ENCODE data around the gene DNMBP. TPM values are rescaled to one million over a fixed set of nuclear protein-coding genes. Genes with fewer than 3 reads are reported as not detected.
"Not testable (repeated sequence)": the region's sequence is repeated elsewhere in the genome, so short reads cannot be mapped to it uniquely, and the experiment has no call there.

Gene DNMBP
- total RNA-seq, 1 experiment from 2014 or later = 14.4 TPM

DNA sequence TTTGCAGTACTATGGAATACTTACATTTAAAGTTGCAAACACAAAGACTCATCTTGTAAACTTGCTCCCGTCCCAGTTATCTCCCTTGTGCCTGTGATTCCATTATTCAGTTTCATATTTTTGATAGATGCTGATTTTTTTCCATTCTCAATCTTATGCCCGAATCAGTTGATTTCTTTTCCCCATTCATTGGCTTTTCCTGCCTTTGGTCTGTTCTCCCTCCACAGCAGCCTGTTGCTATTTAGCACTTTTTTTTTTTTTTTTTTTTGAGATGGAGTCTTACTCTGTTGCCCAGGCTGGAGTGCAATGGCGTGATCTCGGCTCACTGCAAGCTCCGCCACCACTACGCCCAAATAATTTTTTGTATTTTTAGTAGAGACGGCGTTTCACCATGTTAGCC, 149.3 kb downstream of the DNMBP start:
- no peak for DNase-seq (ENCODE audit: low spot score)

DNA sequence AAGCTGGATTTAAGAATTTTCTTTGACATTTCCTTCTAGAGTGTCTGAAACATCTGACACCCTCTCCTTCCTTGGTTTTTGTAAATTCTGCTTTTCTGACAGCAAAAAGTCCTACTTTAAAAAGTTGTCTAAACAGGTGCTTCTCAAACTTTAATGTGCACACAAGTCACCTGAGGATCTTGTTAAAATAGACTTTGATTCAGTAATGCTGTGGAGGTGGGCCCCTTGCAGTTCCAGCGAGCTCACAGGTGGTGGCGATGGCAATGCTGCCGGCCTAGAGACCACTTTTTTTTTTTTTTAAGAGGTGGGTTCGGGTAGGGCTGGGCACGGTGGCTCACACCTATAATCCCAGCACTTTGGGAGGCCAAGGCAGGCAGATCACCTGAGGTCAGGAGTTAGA, 150.2 kb downstream of the DNMBP start:
- no peak for DNase-seq (ENCODE audit: low spot score)

DNA sequence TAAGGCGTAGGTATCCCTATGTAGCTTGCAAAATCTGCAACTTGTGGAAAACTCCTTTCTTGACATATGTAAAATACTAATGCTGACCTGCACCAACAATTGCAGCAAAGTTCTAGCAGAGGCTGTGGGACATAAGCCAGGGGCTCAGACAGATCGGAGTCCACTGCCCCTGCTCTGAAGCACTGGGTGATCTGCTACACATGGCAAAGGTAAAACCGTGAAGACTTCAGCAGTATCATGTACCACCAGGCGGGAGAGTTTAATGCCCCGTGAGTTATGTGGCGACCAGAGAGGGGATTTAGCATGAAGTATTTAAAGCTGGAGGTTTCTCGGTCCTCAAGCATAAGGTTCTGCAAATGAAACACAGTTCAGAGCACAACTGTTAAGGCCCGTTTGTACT, 150.9 kb downstream of the DNMBP start:
- DNase-seq (ENCODE audit: low spot score) = no peak

DNA sequence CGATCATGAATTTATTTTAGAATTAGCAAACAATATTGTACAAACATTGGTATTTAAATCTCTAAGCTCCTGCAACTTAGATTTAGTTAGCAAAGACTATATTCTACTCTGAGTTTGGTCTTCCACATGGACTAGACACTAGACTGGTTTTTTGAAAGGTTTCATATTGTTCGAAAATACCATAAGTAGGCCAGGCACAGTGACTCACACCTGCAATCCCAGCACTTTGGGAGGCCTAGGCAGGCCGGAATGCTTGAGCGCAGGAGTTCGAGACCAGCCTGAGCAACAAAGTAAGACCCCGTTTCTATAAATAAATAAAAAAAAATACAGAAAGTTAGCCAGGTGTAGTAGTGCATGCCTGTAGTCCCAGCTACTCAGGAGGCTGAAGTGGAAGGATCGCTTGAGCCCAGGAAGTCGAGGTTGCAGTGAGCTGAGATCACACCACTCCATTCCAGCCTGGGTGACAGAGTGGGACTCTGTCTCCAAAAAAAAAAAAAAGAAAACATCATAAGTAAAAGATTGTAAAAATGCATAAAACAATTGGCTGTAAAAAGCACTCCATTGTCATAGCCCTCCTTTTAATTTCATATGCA, 154.2 kb downstream of the DNMBP start:
- no peak for DNase-seq (ENCODE audit: low spot score)

DNA sequence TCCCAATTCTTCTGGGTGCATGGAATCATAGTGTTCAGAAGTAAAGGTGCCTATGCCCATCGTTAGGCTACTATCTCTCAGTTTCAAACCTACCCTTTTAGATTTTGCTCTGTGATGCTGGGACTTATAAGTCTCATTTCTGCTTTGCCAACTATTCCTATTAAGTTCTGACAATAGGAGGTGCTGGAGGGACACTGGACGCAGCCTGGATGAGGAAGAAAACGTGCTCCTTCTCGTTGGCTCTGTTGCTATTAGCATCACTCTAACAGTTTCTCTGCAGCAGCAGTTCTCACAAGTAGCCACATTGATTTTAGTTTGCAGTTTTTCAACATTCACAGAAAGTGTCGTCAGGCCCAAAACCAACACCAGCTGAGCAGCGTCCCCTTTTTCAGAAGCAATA, 154.9 kb downstream of the DNMBP start:
- DNase-seq (ENCODE audit: low spot score) = peak; percentile 64

DNA sequence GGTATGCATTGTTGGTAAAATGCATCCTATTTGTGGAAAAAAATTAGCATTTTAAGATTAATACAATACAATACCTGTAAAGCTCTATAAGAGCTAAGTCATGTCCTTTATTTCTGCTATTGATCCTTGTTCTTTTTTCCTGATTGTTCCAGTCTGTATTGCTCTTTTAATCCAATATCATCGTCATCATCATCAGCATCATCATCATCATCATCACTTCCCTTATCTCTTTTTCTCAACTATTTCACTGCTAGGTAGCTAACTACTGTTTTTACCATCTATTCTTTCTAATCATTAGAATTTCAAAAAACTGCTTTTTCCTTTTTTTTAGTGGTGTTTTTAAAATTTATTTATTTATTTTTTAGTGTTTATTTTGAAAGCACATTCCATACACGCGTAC, 156.1 kb downstream of the DNMBP start:
- no peak for DNase-seq (ENCODE audit: low spot score)

DNA sequence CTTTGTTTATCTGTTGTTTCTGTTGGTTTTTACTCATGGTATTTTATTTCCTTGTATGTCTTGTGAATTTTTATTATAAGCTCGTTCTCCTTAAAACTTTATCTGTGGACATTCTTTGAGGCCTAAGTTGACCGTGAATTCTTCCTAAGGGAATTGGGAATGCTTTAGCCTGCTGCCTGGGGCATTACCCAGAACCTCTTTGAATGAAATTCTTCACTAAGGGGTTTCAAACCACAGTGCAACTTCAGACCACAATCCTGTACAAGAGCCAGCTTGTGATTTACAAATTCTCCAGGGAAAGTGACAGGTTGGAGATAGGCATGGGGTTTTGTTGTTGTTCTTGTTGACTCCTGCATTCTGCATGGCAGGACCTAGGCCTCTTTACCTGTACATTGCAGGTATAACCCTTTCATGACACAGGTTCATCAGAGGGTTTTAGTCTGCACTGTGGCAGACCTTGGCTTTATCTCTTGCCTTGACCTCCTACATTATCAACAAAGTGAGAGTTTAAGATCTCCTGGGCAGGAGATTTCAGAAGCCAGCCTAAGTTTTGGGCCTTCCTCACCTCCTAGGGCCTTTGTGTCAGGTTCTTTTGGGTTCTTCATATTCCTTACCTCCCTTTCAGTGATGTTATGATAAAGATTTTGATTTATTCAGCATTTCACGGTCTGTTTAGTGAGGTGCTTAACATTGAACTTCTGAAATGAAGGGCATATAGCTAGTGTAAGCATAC, 157.1 kb downstream of the DNMBP start:
- no peak for DNase-seq (ENCODE audit: low spot score)

DNA sequence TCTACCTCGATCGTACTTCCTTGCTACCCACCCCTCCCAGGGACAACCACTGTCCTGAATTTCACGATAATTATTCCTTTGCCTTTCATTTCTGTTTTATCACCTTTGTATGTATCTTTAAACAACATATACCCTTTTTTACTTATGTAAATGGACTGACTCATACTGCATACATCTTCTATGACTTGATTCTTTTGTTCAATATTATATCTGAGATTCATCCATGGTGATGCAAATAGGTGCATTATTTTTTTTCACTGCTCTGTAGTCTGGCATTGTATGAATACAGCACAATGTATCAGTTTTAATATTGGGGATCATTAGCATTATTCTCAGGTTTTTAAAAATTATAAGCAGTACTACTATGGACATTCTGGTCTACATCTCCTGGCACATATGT, 157.9 kb downstream of the DNMBP start:
- no peak for DNase-seq (ENCODE audit: low spot score)

DNA sequence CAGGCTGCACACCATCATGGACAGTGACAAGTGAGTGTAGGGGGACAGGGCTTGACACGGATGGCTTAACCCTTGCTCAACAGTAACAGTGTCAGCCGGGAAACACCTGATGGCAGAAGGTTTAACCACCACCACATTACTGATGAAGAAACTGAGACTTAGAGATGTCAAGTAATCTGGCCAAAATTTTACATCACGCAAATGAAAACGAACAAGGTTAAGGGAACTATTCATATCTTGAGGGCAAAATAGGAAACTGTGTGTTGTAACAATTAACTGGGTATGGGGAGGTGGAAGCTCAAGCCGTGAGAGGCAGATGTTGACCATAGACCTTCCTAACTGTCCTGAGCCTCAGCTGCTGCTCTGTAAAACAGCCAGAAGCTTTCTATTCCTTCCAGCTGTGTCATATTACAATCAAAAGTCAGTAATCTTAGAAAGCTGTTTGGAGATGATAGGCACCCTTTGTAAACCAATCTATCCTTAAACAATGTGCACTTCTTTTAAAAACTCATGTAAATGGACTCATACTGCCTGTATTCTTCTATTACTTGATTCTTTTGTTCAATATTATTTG, 158.9 kb downstream of the DNMBP start:
- DNase-seq (ENCODE audit: low spot score) = no peak

DNA sequence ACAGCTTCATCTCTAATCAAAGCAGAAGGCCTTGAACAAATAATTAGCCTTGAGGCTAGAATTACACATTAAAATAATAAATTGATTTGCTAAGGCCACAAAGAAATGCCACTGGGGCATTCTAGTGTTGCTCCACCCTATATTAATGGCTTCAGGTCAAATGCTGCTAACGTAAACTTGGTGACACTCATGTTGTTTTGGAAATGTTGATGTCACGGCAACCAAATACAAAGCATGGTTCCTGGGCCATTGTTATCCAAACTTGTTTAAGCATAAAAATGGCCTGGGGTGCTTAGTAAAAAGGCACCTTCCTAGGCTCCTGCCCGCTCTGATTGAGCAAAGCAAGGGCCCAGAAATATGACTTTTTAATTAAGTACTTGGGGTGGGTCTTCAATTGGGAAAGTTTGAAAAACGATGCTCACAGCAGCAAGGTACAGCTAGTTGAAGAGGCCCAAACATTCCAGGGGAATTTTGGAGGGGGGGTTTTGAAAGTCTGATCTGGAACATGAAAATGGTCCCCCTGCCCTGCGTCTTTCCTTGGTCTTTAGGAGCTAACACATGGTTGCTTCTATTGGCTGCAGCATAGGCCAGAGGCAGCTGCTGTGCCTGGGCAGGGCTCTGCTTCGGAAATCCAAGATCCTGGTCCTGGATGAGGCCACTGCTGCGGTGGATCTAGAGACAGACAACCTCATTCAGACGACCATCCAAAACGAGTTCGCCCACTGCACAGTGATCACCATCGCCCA, 159.6 kb downstream of the DNMBP start:
- DNase-seq (ENCODE audit: low spot score) = peak; percentile 80

DNA sequence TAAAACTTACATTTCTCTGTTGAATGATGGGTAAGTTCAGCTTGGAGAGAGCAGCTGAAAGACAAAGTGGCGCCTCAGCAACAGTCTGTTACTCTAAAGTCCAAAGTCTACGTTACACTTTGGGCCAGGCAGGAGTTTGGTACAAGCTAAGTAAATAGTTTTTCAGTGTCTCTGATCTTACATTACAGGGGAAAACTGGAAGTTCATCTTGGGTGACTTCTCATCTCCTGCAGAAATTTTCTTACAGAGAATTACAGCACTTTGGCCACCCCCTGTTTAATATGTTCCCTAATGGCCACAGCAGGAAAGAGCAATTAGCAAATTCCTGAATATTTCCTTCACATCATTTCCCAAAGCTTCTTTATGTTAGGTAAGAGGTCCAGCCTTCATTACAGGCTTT, 160.2 kb downstream of the DNMBP start:
- peak; percentile 66 for DNase-seq (ENCODE audit: low spot score)

DNA sequence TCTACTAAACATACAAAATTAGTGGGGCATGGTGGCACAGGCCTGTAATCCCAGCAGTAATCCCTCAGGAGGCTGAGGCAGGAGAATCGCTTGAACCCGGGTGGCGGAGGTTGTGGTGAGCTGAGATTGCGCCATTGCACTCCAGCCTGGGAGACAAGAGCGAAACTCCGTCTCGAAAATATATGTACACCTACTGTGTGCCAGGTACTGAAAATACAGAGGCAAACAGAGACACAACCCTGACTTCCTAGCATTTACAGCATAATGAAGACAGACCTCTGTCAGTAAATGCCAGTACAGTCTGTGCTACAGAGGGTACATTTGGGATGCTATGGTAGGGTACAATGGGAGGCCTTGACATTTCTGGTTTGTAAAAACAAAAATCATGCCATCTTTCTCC, 160.7 kb downstream of the DNMBP start:
- no peak for DNase-seq (ENCODE audit: low spot score)

DNA sequence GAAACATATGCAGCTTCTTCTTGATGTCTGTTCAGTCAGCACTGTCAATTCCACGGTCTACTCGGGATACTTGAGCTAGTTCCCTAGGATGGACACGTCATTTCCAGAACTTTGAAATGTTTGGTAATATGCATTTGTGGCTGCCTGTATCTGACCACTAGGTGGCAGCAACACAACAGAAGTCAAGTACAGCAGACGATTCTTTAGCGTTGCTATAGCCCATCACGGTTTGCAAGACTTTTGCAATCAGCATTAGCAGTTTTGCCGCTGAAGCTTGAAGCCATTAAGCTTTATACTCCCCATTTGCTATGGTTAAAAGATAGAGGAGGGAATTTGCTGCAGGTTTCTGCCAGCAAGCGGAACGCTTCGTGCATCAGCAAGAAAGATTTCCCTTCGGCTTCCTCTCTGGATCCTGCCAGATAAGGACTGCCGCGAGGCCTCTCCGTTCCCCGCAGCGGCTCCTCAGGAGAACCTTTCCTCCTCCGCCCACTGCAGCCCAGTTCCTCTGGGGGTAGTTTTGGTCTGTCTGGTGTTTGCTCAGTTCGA, 163.8 kb downstream of the DNMBP start:
- peak; percentile 91 for DNase-seq (ENCODE audit: low spot score)

DNA sequence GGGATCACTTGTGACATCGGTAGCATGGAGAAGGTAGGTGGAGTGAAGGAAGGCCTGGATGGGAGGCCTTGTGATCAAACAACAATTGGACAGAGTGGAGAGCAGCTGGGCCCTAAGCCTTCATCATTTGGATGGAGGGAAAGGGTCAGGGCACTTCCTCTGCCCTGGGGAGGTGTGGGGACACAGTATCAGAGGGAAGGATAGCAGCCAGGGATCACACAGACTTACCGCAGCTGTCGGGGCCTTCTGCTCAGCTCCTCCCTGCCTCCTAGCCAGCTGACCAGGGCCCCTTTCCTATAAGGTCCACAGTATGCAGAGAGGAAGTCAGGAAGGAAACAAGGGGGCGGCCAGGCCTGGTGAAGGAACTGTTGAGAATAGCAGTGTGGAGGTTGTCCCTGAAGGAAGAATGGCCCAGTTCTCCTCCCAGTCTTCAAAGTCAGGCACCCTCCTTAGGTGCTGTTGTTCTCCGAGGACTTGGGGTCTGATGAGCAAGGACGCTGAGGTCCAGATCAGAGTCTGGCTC, 165.3 kb downstream of the DNMBP start:
- DNase-seq (ENCODE audit: low spot score) = no peak

DNA sequence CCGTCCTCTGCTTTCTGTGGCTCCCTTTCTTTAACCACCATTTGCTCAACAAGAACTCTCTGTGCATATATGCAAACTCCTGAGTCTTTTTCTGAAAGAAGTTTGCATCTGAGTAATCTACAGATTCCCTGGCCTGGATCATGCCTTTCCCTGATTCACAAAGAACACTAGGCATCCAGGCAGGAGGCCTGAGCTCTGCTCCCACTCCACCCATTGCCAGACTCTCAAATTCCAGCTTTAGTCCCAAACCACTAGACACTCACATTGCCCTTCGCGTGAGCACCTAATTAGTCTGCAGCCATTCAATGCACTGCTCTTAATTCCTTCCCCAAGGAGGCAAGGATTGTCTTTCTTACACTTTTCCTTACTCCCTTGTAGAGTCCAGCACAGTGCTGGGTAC, 166.4 kb downstream of the DNMBP start:
- DNase-seq (ENCODE audit: low spot score) = no peak

DNA sequence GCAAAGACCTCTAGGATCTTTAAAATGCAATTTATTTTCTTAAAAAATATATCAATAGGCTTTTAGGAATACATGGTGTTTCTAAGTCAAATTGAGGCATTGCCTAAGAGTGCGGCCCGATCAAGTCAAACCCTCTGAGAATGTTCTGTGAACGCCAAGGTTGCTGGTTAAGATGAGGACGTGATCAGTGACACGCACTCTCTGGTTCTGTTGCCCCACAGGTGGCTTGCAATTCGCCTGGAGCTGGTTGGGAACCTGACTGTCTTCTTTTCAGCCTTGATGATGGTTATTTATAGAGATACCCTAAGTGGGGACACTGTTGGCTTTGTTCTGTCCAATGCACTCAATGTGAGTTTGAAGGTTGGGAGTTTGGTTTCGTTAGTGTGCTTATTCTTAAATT, 168.0 kb downstream of the DNMBP start:
- DNase-seq (ENCODE audit: low spot score) = no peak

DNA sequence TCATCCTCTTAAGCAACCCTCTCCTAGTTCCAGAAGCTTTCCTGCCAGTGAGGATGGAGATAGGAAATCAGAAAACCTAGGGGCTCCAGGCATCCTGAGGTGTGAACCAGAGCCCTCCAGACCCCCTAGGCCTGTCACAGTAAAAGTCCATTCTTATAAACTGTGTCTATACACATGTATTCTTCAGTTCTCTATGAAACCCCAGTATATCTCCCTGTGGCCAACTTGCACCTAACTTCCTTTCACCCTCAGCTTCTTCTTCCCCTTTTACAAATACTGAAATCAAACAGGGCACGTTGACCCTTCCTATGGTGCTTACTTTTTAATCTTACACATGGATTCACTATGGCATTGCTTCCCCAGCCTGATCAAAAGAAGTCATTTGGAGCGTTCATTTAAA, 168.9 kb downstream of the DNMBP start:
- DNase-seq (ENCODE audit: low spot score) = not testable (repeated sequence)

DNA sequence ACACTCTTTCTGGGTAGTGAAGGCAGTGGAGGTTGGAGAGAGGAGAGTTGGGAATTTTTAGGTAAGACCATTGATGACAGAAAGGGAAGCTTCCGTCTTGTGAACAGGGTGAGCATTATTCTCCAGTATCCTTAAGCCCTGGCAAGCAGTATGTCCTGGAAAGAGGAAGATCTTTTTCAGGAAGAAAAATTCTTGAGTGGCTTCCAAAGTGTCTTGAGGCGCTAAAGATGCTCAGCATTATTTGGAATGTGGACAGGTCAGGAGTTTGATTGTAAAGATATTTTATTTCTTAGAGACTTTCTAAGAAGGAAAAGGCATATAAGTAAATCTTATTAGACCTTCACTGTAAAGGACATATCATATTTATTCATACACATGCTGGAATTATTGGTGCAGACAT, 173.0 kb downstream of the DNMBP start:
- no peak for DNase-seq (ENCODE audit: low spot score)

DNA sequence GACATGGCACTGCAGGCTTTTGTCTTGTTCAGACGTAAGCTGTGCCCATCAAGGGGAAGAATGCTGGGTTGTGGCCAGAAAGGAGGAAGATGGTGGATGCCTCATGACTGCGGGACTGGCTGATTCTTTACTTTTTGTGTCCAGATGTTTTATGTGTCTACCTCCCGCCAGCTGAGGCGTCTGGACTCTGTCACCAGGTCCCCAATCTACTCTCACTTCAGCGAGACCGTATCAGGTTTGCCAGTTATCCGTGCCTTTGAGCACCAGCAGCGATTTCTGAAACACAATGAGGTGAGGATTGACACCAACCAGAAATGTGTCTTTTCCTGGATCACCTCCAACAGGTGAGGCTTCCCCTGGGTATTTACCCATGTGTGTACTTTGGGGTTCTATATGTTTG, 173.8 kb downstream of the DNMBP start:
- DNase-seq (ENCODE audit: low spot score) = no peak

DNA sequence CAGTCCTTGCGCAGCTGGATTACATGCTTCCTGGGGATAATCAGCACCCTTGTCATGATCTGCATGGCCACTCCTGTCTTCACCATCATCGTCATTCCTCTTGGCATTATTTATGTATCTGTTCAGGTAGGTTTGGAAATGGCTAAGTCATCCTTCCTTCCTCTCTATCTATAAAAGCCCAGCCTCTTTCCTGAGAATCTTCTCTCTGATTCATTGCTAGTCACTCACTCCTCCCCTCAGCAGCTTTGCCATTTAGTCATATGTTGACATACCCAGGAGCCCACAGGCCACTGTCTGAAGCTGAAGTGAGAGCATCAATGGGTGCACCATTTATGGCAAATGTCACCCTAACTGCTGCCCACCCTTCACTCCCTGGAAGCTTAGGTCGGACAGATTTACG, 175.3 kb downstream of the DNMBP start:
- no peak for DNase-seq (ENCODE audit: low spot score)

DNA sequence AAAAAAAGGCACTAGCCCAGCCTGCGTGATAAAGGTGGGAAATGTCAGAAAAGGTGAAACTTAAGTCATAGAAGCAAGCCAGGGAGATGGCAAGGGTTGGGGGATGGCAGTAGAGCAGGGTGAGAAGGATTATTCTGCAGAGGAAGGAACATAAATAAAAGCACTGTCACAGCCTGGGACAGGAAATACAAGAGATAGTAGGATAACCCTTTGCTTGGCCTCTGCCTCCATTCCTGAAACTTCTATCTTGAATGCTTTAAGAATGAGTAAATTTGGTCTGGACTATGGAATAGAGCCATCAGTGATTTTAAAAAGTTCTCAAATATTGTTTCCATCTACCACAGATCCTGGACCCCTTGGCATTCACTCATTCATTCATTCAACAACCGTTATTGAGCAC, 177.3 kb downstream of the DNMBP start:
- DNase-seq (ENCODE audit: low spot score) = no peak

DNA sequence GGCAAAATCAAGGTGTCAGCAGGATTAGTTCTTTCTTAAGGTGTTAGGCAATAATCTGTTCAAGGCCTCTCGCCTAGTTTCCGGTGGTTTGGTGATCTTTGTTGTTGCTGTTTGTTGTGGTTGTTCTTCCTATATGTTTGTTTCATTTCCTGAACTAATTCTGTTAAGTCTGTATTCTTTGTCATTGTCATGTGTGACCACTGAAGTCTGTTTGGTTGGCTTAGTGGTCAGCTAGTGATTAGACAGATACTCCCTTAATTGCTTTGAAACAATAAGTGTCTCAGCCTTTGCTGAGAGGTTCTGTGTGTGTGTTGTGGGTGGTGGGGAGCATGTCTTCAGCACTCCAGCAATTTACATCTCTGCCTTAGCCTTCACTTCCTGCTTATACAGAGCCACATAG, 181.3 kb downstream of the DNMBP start:
- no peak for DNase-seq (ENCODE audit: low spot score)
